Hematopoietic multipotent progenitor cell (in vitro differentiated cells): Measurements from ENCODE around the gene BSPRY. TPM values are rescaled to one million over a fixed set of nuclear protein-coding genes. Genes with fewer than 3 reads are reported as not detected.

Experiments
- DNase-seq, 3 donors: peaks; one replicate each; pipeline ENCODE4 v3.0.0-alpha.2; 2011 to 2015; ENCODE audit warnings: low read depth in 2 of 3, low spot score in 2 of 3
- total RNA-seq: library from RNA; depleted of rRNA; stranded (reverse); fragments of >200 nt; gene quantifications from one replicate; pipeline ENCODE4 v1.2.3, GENCODE V29; 2012

The BSPRY gene
- 55.7 TPM for total RNA-seq

- peak in 1 of 3 donors; percentile 63 for DNase-seq
These were observed at the start of gene BSPRY for GRCh38 chr9:113349445-113350094. Gene BSPRY (plus strand): TSS chr9:113349541. CDS start chr9:113349580, 39 bp downstream.

GRCh38 chr9:113299800-113300292 is 49.5 kb upstream of the BSPRY start:
- DNase-seq = peak in 2 of 3 donors; percentile 64 to 91

DNA sequence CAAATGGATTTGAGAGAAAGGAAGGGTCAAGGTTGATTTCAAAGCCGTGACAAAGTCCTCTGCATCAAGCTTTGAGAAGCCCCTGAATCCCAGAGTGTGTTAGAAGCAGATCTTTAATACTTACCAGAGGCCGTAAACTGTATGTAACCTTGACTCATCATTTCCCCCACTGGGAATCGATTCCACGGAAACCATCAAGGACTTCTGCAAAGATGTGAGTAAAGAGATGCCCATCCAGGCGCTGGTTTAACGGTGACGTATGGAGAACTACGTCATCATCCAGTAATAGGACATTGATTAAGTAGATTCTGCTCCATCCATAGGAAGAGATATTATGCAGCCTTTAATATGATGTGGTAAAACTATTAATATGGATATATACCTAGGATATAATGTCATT is 47.8 kb upstream of the BSPRY start:
- no peak for DNase-seq

- no peak for DNase-seq
These were observed 46.4 kb upstream of the BSPRY start, which contains the start of gene RNF183 for GRCh38 chr9:113302792-113303418. Gene RNF183 (minus strand): TSS chr9:113303376. CDS start chr9:113298184, 5,192 bp downstream.

DNA sequence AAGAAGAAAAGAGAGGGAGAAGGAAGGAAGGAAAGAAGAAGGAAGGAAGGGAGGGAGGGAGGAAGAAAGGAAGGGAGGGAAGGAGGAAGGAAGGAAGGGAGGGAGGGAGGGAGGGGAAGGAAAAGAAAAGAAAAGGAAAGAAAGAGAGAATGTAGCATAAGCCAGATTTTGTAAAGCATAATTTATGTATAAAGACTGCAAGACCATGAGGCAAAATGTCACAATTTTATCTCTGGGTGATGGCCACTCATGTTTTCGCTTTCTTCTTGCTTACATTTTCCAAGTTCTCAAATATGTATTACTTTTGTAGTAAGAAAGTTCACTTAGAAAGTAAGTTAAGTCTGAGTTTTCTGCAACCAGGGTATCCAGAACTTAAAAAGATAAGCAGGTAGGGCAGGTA is 42.8 kb upstream of the BSPRY start:
- no peak for DNase-seq

- DNase-seq = no peak
These were observed 41.9 kb upstream of the BSPRY start for GRCh38 chr9:113307396-113307975.

DNA sequence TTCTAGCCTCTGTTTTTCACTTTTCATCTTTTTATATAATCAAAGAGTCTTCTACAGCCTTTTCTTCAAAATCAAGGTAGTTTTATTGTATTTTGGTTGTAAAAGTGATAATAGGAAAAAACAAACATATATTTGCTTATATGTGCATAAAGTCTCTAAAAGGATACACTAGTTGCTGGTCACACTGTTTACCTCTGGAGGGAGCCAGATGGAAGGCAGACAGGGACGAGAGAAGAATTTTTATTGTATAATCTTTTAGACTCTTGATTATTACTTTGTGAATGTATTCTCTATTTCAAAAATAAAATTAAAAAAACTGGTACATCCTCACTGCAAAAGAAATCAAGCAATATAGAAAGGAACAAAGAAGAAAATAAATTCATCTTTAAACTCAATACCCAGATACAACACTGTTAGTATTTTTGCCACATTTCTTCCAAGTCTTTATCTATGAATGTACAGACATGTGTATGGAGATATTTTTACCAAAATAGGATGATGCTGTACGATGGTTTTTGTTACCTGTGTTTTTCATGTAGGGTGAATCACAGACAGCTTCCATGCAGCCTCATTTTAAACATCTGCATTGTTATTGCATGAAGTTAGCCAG is 40.0 kb upstream of the BSPRY start:
- DNase-seq = peak in 2 of 3 donors; percentile 42 to 78

DNA sequence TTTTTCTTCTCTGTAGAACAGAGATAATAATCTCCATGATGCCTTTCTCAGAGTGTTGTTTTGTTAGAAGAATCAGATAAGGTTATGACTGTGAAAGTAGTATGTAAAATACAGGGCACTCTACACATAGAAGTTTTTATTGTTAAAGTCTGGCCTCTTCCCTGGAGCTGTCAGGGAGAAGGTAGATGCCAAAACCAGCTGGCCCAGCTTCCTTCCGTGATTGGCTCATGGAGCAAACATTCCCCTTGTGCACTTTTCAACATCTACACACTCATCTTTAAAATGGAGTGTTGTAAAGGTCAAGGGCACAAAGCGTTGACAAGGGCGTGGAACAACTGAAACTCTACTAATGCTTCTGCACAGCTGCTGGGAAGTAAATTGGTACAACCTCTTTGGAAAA is 38.8 kb upstream of the BSPRY start:
- DNase-seq = no peak

GRCh38 chr9:113311961-113312360 is 37.4 kb upstream of the BSPRY start:
- DNase-seq = no peak

DNA sequence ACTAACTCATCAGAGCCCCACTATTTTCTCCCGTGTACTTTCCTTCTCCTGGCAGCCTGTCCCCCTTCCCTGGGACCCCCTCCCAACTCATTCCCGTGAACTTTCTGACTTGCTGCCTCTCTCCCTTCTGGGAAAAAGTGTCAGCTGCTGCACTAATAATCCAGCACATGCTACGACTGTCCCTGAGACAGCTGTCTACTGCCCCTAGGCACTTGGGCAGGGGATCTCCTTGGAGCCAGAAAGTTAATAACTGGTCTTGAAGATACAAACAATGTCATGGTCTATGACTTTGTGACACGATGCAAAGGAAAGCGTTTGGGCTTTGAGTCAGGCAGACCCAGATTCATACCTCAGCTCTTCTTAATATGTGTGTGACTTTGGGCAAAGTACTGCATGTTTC is 36.1 kb upstream of the BSPRY start:
- no peak for DNase-seq

DNA sequence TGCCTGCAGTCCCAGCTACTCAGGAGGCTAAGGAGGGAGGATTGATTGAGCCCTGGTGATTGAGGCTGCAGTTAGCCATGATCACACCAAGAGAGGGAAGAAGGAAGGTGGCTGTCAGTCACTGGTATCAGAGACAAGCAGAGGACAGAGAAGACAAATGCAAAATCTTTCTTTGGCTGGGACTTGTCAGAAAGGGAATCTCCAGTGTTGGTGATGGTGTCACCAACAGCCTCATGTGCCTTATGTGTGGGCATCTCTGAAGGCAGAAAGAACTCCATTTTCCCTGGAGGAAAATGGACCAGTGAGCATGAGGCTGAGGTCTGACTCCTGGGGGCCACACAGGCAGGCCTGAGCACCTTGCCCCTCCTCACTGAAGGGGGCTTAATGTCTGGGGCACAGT is 34.1 kb upstream of the BSPRY start:
- DNase-seq = no peak

DNA sequence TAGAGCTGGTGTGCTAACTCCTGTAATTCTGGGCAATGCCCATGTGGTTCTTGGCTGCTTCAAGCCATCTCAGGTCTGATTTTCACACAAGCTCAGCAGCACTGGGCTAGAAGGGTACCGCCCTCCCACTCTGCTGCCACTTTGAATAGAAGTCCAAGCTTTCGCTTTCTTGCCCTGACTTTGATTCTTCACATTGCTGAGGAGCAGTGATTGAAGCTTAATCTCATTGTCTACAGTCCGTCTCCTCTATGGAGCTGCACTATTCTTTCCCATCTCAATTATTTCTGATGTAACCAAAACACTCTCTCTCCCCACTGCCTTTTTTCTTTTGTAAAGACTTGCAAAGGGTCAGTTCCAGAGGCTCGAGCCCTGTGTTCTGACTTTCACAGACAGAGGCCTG is 33.3 kb upstream of the BSPRY start:
- no peak for DNase-seq

DNA sequence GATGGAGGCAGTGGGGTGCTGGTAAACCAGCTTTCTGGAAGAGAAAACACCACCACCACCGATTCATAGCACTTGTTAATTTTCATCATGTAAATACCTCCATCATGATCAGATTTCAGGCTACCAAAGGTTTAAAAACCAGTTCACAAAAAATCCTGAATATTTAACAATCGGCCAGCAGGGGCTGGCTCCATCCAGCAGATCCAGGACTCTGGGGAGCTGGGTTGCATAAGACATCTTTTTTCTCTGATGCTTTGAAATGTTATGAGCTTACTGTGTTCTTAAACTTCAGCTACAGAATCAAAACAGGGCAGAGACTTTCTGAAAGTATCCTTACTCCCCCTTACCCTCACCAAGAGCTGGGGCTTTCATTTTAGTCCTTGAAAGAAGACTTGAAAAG is 31.6 kb upstream of the BSPRY start:
- DNase-seq = no peak

DNA sequence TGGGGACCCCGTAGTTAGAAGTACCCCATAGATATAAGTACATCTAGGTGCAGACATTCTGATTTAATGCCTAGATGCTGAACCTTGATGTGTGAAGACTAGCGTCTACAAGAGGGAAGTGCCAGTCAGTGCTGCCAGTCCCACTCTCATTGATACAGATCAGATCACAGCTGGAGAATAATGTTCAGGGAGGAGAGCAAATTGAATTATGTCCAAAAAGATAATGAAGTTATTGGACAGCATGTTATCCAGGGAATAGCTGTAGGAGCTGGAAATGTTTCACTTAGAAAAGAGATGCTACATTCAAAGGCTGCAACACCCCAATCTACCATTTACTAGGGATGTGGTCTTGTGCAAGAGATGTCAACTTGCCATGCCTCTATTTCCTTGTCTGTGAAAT is 30.3 kb upstream of the BSPRY start:
- no peak for DNase-seq

DNA sequence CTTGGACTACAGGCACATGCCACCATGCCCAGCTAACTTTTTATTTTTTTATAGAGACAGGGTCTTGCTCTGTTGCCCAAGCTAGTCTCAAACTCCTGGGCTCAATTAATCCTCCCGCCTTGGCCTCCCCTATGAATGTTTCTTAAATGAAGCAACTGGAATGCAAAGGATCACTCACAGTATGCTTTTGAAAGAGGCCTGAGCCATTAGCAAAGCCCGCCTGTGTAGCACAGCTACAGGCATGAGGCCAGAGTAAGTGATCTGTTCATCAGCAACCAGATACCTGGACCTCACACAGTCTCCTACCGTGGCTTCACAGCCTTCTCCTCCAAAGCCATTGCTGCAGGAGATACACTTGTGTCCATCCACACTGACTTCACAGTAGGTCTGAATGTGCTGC is 29.3 kb upstream of the BSPRY start:
- no peak for DNase-seq

- no peak for DNase-seq
These were observed 26.7 kb upstream of the BSPRY start for GRCh38 chr9:113322671-113323070.

DNA sequence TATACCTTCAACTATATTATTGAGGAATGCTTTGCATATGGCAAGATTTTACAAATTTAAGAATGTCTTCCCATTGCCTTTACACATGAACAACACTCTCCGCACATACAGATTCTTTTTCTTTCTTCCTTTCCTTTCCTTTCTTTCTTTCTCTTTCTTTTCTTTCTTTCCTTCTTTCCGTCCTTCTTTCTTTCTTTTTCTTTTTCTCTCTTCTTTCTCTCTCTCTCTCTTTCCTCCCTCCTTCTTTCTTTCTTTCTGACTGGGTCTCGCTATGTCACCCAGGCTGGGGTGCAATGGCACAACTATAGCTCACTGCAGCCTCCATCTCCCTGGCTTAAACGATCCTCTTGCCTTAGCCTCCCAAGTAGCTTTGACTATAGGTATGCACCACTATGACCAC is 23.1 kb upstream of the BSPRY start:
- DNase-seq = no peak

- no peak for DNase-seq
These were observed 21.1 kb upstream of the BSPRY start for GRCh38 chr9:113328045-113328782.

GRCh38 chr9:113331780-113332179 is 17.6 kb upstream of the BSPRY start:
- no peak for DNase-seq

GRCh38 chr9:113337714-113338113 is 11.6 kb upstream of the BSPRY start:
- no peak for DNase-seq
